Measurements from ENCODE around the gene CD300H.

The CD300H gene

DNA sequence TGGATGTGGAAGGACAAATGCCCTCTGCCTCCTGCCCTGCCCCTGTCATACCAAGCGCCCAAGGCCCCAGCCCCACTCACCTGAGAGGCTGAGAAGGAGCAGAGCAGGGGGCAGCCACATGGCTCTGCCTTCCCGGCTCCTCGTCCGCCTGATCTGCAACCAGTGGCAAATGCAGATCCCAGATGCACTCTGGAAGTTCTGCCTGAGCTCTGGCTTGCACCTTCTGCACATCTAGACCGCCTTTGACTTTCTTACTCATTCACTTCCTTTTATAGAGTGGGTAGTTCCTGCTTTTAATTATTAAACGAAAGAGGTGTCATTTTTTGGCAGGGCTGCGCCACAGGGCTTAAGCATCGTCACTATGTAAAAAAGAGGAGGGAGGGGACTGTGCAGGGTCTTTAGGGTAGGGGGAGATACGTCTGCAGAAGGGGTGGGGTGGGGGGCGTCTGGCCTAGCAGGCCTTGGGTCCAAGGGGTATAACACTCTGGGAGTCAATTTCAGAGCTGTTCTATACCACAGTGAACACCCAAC is 36.0 kb downstream of the CD300H start, which contains the start of gene CD300LB:
CD300LB (minus strand) TSS at position 245 of the 531 bp plus-strand sequence; CDS start at position 120, 125 bp downstream.
- no peak for TF ChIP-seq EZH2 (IDR thresholded peaks at IDR 0.05; ENCODE audit: borderline replicate concordance, low read length)
- TF ChIP-seq, protein P1, sequence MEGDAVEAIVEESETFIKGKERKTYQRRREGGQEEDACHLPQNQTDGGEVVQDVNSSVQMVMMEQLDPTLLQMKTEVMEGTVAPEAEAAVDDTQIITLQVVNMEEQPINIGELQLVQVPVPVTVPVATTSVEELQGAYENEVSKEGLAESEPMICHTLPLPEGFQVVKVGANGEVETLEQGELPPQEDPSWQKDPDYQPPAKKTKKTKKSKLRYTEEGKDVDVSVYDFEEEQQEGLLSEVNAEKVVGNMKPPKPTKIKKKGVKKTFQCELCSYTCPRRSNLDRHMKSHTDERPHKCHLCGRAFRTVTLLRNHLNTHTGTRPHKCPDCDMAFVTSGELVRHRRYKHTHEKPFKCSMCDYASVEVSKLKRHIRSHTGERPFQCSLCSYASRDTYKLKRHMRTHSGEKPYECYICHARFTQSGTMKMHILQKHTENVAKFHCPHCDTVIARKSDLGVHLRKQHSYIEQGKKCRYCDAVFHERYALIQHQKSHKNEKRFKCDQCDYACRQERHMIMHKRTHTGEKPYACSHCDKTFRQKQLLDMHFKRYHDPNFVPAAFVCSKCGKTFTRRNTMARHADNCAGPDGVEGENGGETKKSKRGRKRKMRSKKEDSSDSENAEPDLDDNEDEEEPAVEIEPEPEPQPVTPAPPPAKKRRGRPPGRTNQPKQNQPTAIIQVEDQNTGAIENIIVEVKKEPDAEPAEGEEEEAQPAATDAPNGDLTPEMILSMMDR (IDR thresholded peaks at IDR 0.05; ENCODE audit: low read length): no peak
- Histone ChIP-seq H3K9me3 (ENCODE audit: low read length) (no peaks in the 10 kb centered on the region), H2AFZ (ENCODE audit: low read length) (no peak within 1 kb of the TSS), H3K9me2 (ENCODE audit: low read depth, low read length) (no peaks in the 10 kb centered on the region), H3K4me2 (ENCODE audit: low read length) (no peak within 1 kb of the TSS), H3K27me3 (ENCODE audit: insufficient read depth, low read length) (0 out of 2 replicates have a peak, but pooled peaks cover 4% of the 10 kb centered on the region), H3K36me3 (ENCODE audit: insufficient read depth, low read length) (no peaks in the 10 kb centered on the region; the same call in 1 of the 2 replicates), H3K9ac (ENCODE audit: low read length) (no peak within 1 kb of the TSS), H3K4me1 (ENCODE audit: insufficient read depth, low read length, severe bottlenecking) (no peaks in the 10 kb centered on the region), H3F3A (ENCODE audit: insufficient read depth, low read length) (no peaks in the 10 kb centered on the region), H3K27ac (ENCODE audit: low read depth, low read length, poor library complexity, severe bottlenecking) (no peak within 1 kb of the TSS), H3K4me3 (ENCODE audit: low read depth, low read length, poor library complexity, severe bottlenecking) (no peak within 1 kb of the TSS), H4K20me1 (ENCODE audit: insufficient read depth, low read length) (no peaks in the 10 kb centered on the region), H3K79me2 (ENCODE audit: insufficient read depth, low read length) (no peaks in the 10 kb centered on the region)

DNA sequence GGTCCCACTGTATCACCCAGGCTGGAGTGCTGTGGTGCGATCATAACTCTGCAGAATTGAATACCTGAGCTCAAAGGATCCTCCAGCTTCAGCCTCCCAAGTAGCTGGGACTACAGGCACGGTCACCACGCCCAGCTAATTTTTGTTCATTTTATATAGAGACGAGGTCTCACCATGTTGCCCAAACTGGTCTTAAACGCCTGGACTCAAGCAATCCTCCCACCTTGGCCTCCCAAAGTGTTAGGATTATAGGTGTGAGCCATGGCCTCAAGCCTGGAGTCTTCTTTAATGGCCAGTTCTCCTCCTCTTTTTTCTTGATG is 36.5 kb downstream of the CD300H start:
- Histone ChIP-seq H3K27ac (ENCODE audit: low read depth, low read length, poor library complexity, severe bottlenecking) (no peak overlapping the region), H3K4me3 (ENCODE audit: low read depth, low read length, poor library complexity, severe bottlenecking) (no peak overlapping the region), H3K36me3 (ENCODE audit: insufficient read depth, low read length) (no peaks in the 10 kb centered on the region; the same call in 1 of the 2 replicates), H3F3A (ENCODE audit: insufficient read depth, low read length) (no peaks in the 10 kb centered on the region), H3K9me2 (ENCODE audit: low read depth, low read length) (no peaks in the 10 kb centered on the region), H3K9ac (ENCODE audit: low read length) (no peak overlapping the region), H3K4me1 (ENCODE audit: insufficient read depth, low read length, severe bottlenecking) (no peaks in the 10 kb centered on the region), H2AFZ (ENCODE audit: low read length) (no peak overlapping the region), H3K27me3 (ENCODE audit: insufficient read depth, low read length) (0 out of 2 replicates have a peak, but pooled peaks cover 4% of the 10 kb centered on the region), H3K79me2 (ENCODE audit: insufficient read depth, low read length) (no peaks in the 10 kb centered on the region), H3K4me2 (ENCODE audit: low read length) (no peak overlapping the region), H4K20me1 (ENCODE audit: insufficient read depth, low read length) (no peaks in the 10 kb centered on the region), H3K9me3 (ENCODE audit: low read length) (no peaks in the 10 kb centered on the region)
- no peak for TF ChIP-seq EZH2 (IDR thresholded peaks at IDR 0.05; ENCODE audit: borderline replicate concordance, low read length)
- TF ChIP-seq, protein P1 (IDR thresholded peaks at IDR 0.05; ENCODE audit: low read length): no peak

DNA sequence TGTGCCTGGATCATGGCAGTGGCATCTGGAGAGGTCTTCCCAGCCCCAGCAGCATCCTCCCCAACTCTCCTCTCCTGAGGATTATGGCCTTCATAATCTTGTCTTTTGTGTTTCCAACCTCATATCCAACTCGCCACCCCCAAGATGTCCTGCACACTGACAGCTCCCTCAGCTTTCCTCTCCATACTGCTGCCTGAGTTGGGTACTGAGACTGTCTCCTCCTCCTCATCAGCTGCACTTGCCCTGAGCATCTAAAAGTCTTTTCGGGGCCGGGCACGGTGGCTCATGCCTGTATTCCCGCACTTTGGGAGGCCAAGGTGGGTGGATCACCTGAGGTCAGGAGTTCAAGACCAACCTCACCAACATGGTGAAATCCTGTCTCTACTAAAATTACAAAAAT is 38.1 kb downstream of the CD300H start:
- Histone ChIP-seq H3K9ac (ENCODE audit: low read length) (no peak overlapping the region), H3K27me3 (ENCODE audit: insufficient read depth, low read length) (0 out of 2 replicates have a peak, but pooled peaks cover 4% of the 10 kb centered on the region), H3K9me2 (ENCODE audit: low read depth, low read length) (no peaks in the 10 kb centered on the region), H3K4me2 (ENCODE audit: low read length) (no peak overlapping the region), H2AFZ (ENCODE audit: low read length) (no peak overlapping the region), H4K20me1 (ENCODE audit: insufficient read depth, low read length) (no peaks in the 10 kb centered on the region), H3K9me3 (ENCODE audit: low read length) (no peaks in the 10 kb centered on the region), H3K4me3 (ENCODE audit: low read depth, low read length, poor library complexity, severe bottlenecking) (no peak overlapping the region), H3K36me3 (ENCODE audit: insufficient read depth, low read length) (no peaks in the 10 kb centered on the region; the same call in 1 of the 2 replicates), H3K4me1 (ENCODE audit: insufficient read depth, low read length, severe bottlenecking) (no peaks in the 10 kb centered on the region), H3F3A (ENCODE audit: insufficient read depth, low read length) (no peaks in the 10 kb centered on the region), H3K79me2 (ENCODE audit: insufficient read depth, low read length) (no peaks in the 10 kb centered on the region), H3K27ac (ENCODE audit: low read depth, low read length, poor library complexity, severe bottlenecking) (no peak overlapping the region)
- TF ChIP-seq, protein P1 (IDR thresholded peaks at IDR 0.05; ENCODE audit: low read length): no peak
